Osteocyte (in vitro differentiated cells): ENCODE results near the gene TM4SF1. TPM values are rescaled to one million over a fixed set of nuclear protein-coding genes. Genes with fewer than 3 reads are reported as not detected.

Source experiments
- DNase-seq: peaks from one replicate; pipeline ENCODE4 v3.0.0; 2021; ENCODE audit warnings: mixed read lengths; ENCODE audit not compliant: unreplicated experiment; ENCODE audit errors: extremely low spot score
- H3K27ac Mint-ChIP-seq: one replicate; pipeline ENCODE4 v1.8.0; 2021; ENCODE audit warnings: mild to moderate bottlenecking, mixed read lengths; ENCODE audit not compliant: unreplicated experiment
- H3K27me3 Mint-ChIP-seq: one replicate; pipeline ENCODE4 v1.8.0; 2021; ENCODE audit warnings: mixed read lengths; ENCODE audit not compliant: unreplicated experiment
- H3K36me3 Mint-ChIP-seq: one replicate; pipeline ENCODE4 v1.8.0; 2021; ENCODE audit warnings: mixed read lengths; ENCODE audit not compliant: unreplicated experiment
- H3K4me1 Mint-ChIP-seq: one replicate; pipeline ENCODE4 v1.8.0; 2021; ENCODE audit warnings: mixed read lengths; ENCODE audit not compliant: unreplicated experiment
- H3K4me3 Mint-ChIP-seq: one replicate; pipeline ENCODE4 v1.8.0; 2021; ENCODE audit warnings: mild to moderate bottlenecking, moderate library complexity, mixed read lengths; ENCODE audit not compliant: unreplicated experiment
- H3K9me3 Mint-ChIP-seq: one replicate; pipeline ENCODE4 v1.8.0; 2021; ENCODE audit warnings: mixed read lengths; ENCODE audit not compliant: unreplicated experiment
- CTCF ChIP-seq: fragments of 200-600 bp; sonication (generic); IDR thresholded peaks from 2 replicates; pipeline ENCODE4 v1.5.0; 2021; ENCODE audit warnings: antibody characterized with exemption, mild to moderate bottlenecking, moderate library complexity
- total RNA-seq: library from RNA; stranded (reverse); gene quantifications from 2 replicates; pipeline ENCODE4 v1.2.1, GENCODE V29; 2021

The TM4SF1 gene
- total RNA-seq, 1 donor from 2014 or later: 120 TPM

GRCh38 chr3:149391960-149392359, 14.5 kb upstream of the TM4SF1 start:
- Mint-ChIP-seq H3K9me3 (peaks cover 5% of the 10 kb centered on the region), H3K27ac (no peak overlapping the region), H3K27me3 (no peaks in the 10 kb centered on the region), H3K36me3 (no peaks in the 10 kb centered on the region), H3K4me3 (no peak overlapping the region), H3K4me1 (peaks cover 49% of the 10 kb centered on the region)
- DNase-seq: no peak
- TF ChIP-seq CTCF: no peak

GRCh38 chr3:149390772-149391212, 13.3 kb upstream of the TM4SF1 start:
- DNase-seq: no peak
- Mint-ChIP-seq H3K4me1 (peaks cover 49% of the 10 kb centered on the region), H3K27ac (peak overlapping the region; percentile 50), H3K9me3 (peaks cover 5% of the 10 kb centered on the region), H3K36me3 (no peaks in the 10 kb centered on the region), H3K4me3 (no peak overlapping the region), H3K27me3 (no peaks in the 10 kb centered on the region)
- TF ChIP-seq CTCF: no peak

GRCh38 chr3:149390294-149390693, 12.8 kb upstream of the TM4SF1 start:
- H3K4me3 Mint-ChIP-seq: no peak overlapping the region
- no peaks in the 10 kb centered on the region for H3K36me3 Mint-ChIP-seq
- TF ChIP-seq CTCF: no peak
- no peak for DNase-seq
- no peak overlapping the region for H3K27ac Mint-ChIP-seq
- H3K27me3 Mint-ChIP-seq: no peaks in the 10 kb centered on the region
- H3K4me1 Mint-ChIP-seq: peaks cover 50% of the 10 kb centered on the region
- peaks cover 5% of the 10 kb centered on the region for H3K9me3 Mint-ChIP-seq

GRCh38 chr3:149388531-149389417, 11.3 kb upstream of the TM4SF1 start:
- DNase-seq: no peak
- no peaks in the 10 kb centered on the region for H3K36me3 Mint-ChIP-seq
- peak overlapping the region; percentile 94 for H3K27ac Mint-ChIP-seq
- H3K4me3 Mint-ChIP-seq: no peak overlapping the region
- no peak for TF ChIP-seq CTCF
- H3K4me1 Mint-ChIP-seq: peaks cover 48% of the 10 kb centered on the region
- no peaks in the 10 kb centered on the region for H3K27me3 Mint-ChIP-seq
- peaks cover 5% of the 10 kb centered on the region for H3K9me3 Mint-ChIP-seq

- H3K27me3 Mint-ChIP-seq: no peaks in the 10 kb centered on the region
- no peak for TF ChIP-seq CTCF
- peaks cover 5% of the 10 kb centered on the region for H3K9me3 Mint-ChIP-seq
- peaks cover 46% of the 10 kb centered on the region for H3K4me1 Mint-ChIP-seq
- H3K27ac Mint-ChIP-seq: peak overlapping the region; percentile 94
- H3K4me3 Mint-ChIP-seq: no peak overlapping the region
- DNase-seq: no peak
- H3K36me3 Mint-ChIP-seq: no peaks in the 10 kb centered on the region
Observed at GRCh38 chr3:149388001-149388440, 10.6 kb upstream of the TM4SF1 start.
